ENCODE data around the gene LHX1. TPM values are rescaled to one million over a fixed set of nuclear protein-coding genes. Genes with fewer than 3 reads are reported as not detected.

Gene LHX1
- polyA plus RNA-seq, 1 donor (not counting 4 experiments of a cell fraction or from before 2014, with no cell fraction given): 0.35 TPM

GRCh38 chr17:36945959-36946725 is 8.9 kb downstream of the LHX1 start:
- no peak for FAIRE-seq

DNA sequence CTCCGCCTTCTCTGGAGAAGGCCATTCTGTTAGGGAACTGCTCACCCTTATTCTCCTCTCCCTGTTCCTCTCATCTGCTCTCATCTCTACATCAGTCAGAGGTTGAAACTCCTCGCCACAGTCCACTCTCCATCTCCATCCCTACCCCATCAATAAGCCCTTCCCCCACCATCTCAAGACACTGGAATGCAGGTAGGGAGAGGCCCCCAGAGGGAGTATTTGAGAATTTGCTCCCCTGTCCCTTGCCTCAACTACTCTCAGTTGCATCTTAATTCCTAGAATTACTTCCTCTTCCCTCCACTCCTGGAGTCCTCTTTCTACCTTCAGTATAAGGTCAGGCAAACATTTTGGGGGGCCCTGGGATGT is 9.4 kb downstream of the LHX1 start:
- H3K9me3 ChIP-seq (ENCODE audit: control insufficient read depth, low read depth, low read length): no peaks in the 10 kb centered on the region
- H3K4me1 ChIP-seq (ENCODE audit: control insufficient read depth, extremely low read depth, insufficient read depth, low read length): peaks cover 20% of the 10 kb centered on the region
- DNase-seq (ENCODE audit: low read depth, low spot score) (no peak), FAIRE-seq (no peak)
- no peaks in the 10 kb centered on the region for H3K9me1 ChIP-seq (ENCODE audit: control insufficient read depth, extremely low read depth, insufficient read depth, low read length)
- H3K27me3 ChIP-seq (ENCODE audit: control insufficient read depth, extremely low read depth, insufficient read depth, low read length): peaks cover 59% of the 10 kb centered on the region
- TF ChIP-seq EZH2 (IDR thresholded peaks at IDR 0.05; ENCODE audit: low read length): no peak
- no peak for TF ChIP-seq CTCF (optimal IDR thresholded peaks at IDR 0.05 in 1 of 3, IDR thresholded peaks at IDR 0.05 in 1 of 3, conservative IDR thresholded peaks at IDR 0.05 in 1 of 3; ENCODE audit: extremely low read depth in 1 of 3, insufficient read depth in 2 of 3, low read length in 3 of 3)
- H3K79me2 ChIP-seq (ENCODE audit: control insufficient read depth, insufficient read depth, low read length): peaks cover 26% of the 10 kb centered on the region
- H3K4me3 ChIP-seq (ENCODE audit: control insufficient read depth in 2 of 3, extremely low read depth in 1 of 3, insufficient read depth in 2 of 3, low read depth in 1 of 3, low read length in 3 of 3): no peak overlapping the region
- dilution Hi-C loops (cut with MboI; ENCODE audit: extremely low pct_ligation_motif_present, low sequenced_read_pairs): no loop called here
- no peaks in the 10 kb centered on the region for H4K20me1 ChIP-seq (ENCODE audit: control insufficient read depth, extremely low read depth, insufficient read depth, low read length)
- H3K4me2 ChIP-seq (ENCODE audit: control insufficient read depth, extremely low read depth, insufficient read depth, low read depth, low read length): no peak overlapping the region
- peaks cover 0 to 2% of the 10 kb centered on the region in 2 experiments for H3K36me3 ChIP-seq (ENCODE audit: control insufficient read depth in 2 of 2, extremely low read depth in 1 of 2, insufficient read depth in 2 of 2, low read length in 2 of 2)
- H2AFZ ChIP-seq (ENCODE audit: control insufficient read depth, low read length): no peak overlapping the region
- H3K27ac ChIP-seq (ENCODE audit: control insufficient read depth, insufficient read depth, low read length): no peak overlapping the region
- no peak overlapping the region for H3K9ac ChIP-seq (ENCODE audit: control insufficient read depth, extremely low read depth, insufficient read depth, low read length)

More at GRCh38 chr17:36945959-36946725, 8.9 kb downstream of the LHX1 start:
- H3K27ac ChIP-seq (ENCODE audit: control insufficient read depth, insufficient read depth, low read length): no peak overlapping the region
- TF ChIP-seq CTCF (optimal IDR thresholded peaks at IDR 0.05 in 1 of 3, IDR thresholded peaks at IDR 0.05 in 1 of 3, conservative IDR thresholded peaks at IDR 0.05 in 1 of 3; ENCODE audit: extremely low read depth in 1 of 3, insufficient read depth in 2 of 3, low read length in 3 of 3) (no peak), EZH2 (IDR thresholded peaks at IDR 0.05; ENCODE audit: low read length) (peak; percentile 71)
- H4K20me1 ChIP-seq (ENCODE audit: control insufficient read depth, extremely low read depth, insufficient read depth, low read length): no peaks in the 10 kb centered on the region
- H2AFZ ChIP-seq (ENCODE audit: control insufficient read depth, low read length): no peak overlapping the region
- peaks cover 20% of the 10 kb centered on the region for H3K4me1 ChIP-seq (ENCODE audit: control insufficient read depth, extremely low read depth, insufficient read depth, low read length)
- peaks cover 23% of the 10 kb centered on the region for H3K79me2 ChIP-seq (ENCODE audit: control insufficient read depth, insufficient read depth, low read length)
- H3K9ac ChIP-seq (ENCODE audit: control insufficient read depth, extremely low read depth, insufficient read depth, low read length): no peak overlapping the region
- no peak for DNase-seq (ENCODE audit: low read depth, low spot score)
- peaks cover 0 to 2% of the 10 kb centered on the region in 2 experiments for H3K36me3 ChIP-seq (ENCODE audit: control insufficient read depth in 2 of 2, extremely low read depth in 1 of 2, insufficient read depth in 2 of 2, low read length in 2 of 2)
- no peak overlapping the region for H3K4me3 ChIP-seq (ENCODE audit: control insufficient read depth in 2 of 3, extremely low read depth in 1 of 3, insufficient read depth in 2 of 3, low read depth in 1 of 3, low read length in 3 of 3)
- H3K27me3 ChIP-seq (ENCODE audit: control insufficient read depth, extremely low read depth, insufficient read depth, low read length): peaks cover 65% of the 10 kb centered on the region
- dilution Hi-C loops (cut with MboI; ENCODE audit: extremely low pct_ligation_motif_present, low sequenced_read_pairs): no loop called here
- no peaks in the 10 kb centered on the region for H3K9me1 ChIP-seq (ENCODE audit: control insufficient read depth, extremely low read depth, insufficient read depth, low read length)
- H3K4me2 ChIP-seq (ENCODE audit: control insufficient read depth, extremely low read depth, insufficient read depth, low read depth, low read length): no peak overlapping the region
- H3K9me3 ChIP-seq (ENCODE audit: control insufficient read depth, low read depth, low read length): no peaks in the 10 kb centered on the region
